Measurements from ENCODE around the gene MGST3.

DNA sequence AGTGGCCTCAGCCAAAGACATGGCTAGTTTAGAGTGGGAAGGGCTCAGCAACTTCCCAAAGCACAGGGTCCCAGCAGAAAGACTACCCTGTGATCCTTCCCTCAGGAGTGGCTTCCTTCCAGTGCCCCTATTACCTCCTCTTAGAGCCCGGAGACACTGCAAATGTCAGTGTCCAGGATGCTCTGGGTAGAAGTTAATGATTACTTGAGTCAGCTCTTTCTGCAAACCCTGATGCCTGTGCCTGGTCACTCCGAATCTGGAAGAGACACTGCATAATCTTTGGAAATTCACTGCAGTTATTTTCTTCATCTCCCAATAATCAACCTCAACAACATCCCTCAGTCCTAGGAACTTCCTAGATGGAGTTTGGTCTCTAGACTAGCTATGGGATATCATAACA, 27.2 kb upstream of the MGST3 start:
- TF ChIP-seq POLR2A (IDR thresholded peaks at IDR 0.05; ENCODE audit: insufficient read depth in 1 of 2, low read depth in 2 of 2, low read length in 2 of 2) (no peak), ZNF431 (CRISPR knock-in tag; IDR thresholded peaks at IDR 0.05; ENCODE audit: borderline replicate concordance, low read depth) (no peak), ZNF772 (CRISPR knock-in tag; IDR thresholded peaks at IDR 0.05) (no peak), BRCA1 (CRISPR knock-in tag; IDR thresholded peaks at IDR 0.05) (no peak), TEAD2 (CRISPR knock-in tag; IDR thresholded peaks at IDR 0.05) (no peak), ETV6 (CRISPR knock-in tag; conservative IDR thresholded peaks at IDR 0.05) (no peak), MEIS2 (CRISPR knock-in tag; IDR thresholded peaks at IDR 0.05) (no peak), ZNF468 (CRISPR knock-in tag; IDR thresholded peaks at IDR 0.05) (no peak), JUNB (CRISPR knock-in tag; IDR thresholded peaks at IDR 0.05; ENCODE audit: borderline replicate concordance) (no peak), ZMAT3 (CRISPR knock-in tag; conservative IDR thresholded peaks at IDR 0.05) (no peak), HNRNPL (IDR thresholded peaks at IDR 0.05; ENCODE audit: low read depth, low read length) (no peak), EP300 (IDR thresholded peaks at IDR 0.05; ENCODE audit: low read depth in 2 of 2, low read length in 2 of 2) (no peak), EP300 (CRISPR knock-in tag; IDR thresholded peaks at IDR 0.05; ENCODE audit: borderline replicate concordance) (no peak)
- TF ChIP-seq, protein P1, sequence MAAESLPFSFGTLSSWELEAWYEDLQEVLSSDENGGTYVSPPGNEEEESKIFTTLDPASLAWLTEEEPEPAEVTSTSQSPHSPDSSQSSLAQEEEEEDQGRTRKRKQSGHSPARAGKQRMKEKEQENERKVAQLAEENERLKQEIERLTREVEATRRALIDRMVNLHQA (CRISPR knock-in tag; IDR thresholded peaks at IDR 0.05): no peak
